ENCODE data around the gene NMRK1.

NMRK1 gene

DNA sequence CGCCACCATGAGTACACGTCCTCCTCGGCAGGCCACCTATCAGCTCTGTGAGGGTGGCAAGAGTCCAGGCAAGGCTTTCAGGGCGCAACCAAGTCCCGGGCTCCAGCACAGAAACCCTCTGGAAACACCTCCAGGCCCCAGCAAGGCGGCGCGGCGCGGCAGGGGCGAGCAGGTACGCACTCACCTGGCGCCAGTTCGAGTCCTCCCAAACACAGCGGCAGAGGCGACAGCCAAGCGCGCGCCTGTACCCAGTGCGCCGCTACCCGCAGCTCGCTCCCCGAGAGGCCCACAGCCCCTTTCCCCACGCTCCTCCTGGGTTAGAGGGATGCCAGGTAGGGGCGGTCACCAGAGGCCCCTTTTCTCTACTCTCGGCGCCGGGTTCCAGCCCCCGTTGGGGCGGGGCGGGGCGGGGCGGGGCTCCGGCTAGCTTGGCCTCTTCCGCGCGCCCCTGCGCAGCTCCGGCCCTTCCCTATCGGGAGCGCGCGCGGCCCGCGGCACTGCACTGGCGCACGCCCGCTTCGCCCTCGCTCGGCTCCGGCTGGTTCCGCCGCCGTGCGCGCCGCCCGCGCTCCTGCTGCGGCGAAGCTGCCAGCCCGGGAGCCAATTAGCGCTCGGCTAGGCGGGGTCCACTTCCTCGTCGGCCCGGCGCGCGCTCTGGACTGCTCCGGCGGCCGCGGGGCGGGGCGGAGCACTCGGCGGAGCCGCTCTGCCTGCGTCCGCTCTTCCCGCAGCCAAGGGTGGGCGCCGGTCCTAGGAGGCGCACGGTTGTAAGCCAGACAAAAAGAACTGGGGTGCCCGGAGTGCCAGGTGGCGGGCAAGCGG is at the start of gene NMRK1, which contains the start of gene OSTF1:
Gene NMRK1, minus strand, starts transcription at position 332 of the 822 bp plus-strand sequence. CDS start 5,040 bp downstream, outside the sequence.
Gene OSTF1, plus strand, starts transcription at position 691 of the 822 bp plus-strand sequence. CDS start 179 bp downstream, outside the sequence.
- peak; percentile 95 for DNase-seq (ENCODE audit: low read depth, low spot score)

DNA sequence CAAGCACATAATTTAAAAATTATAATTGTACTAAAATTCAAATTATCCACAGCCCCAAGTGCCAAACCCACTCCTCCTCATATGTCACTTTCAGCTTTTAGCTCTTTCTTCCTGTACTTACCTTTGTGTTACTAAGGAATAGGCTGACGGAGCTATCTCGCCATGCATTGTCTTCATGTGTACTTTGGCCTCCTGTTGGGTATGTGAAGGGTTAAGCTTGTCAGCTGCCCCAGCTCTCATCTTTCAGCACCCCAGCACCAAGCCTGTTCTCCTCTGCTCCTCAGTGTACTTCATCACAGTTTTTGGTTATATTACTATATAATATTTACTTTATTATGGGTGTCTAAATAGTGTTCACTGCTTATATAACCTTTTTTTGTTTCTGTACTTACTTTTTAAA is 46.5 kb upstream of the NMRK1 start:
- DNase-seq (ENCODE audit: low read depth, low spot score): no peak

DNA sequence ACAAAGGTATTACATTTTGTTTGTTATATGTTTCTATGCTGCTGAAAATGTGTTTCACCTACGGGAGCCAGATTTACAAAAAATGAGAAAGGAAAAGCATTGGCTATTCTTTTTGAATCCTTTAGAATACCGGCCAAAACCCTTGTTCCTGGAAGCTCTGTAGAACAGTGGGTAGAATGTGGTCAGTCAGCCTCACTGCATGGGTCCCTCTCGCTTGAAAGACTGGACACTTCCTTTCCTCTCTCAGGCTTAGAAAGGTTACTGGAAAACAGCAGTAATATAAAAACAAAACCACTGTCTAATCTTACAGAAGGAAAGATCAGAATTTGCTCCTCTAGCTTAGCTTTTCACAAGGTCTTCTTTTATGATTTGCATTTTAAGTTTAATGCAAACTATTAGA is 45.4 kb upstream of the NMRK1 start:
- no peak for DNase-seq (ENCODE audit: low read depth, low spot score)

DNA sequence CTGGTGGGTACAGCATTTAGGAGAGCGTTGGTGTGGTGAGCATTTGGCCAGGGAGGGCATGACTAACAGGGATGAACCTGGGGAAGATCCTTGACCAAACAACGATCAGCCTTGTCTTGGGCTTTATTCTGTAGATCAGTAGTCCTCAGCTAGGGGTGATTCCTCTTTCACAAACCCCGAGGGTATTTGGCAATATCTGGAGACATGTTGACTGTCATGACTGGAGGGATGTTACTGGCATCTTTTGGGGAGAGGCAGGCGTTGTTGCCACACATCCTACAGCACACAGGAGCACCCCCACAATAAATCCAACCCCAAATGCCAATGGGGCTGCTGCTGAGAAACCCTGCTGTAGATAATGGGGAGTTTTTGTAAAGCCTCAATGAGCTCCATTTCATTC is 44.3 kb upstream of the NMRK1 start:
- DNase-seq (ENCODE audit: low read depth, low spot score): no peak

DNA sequence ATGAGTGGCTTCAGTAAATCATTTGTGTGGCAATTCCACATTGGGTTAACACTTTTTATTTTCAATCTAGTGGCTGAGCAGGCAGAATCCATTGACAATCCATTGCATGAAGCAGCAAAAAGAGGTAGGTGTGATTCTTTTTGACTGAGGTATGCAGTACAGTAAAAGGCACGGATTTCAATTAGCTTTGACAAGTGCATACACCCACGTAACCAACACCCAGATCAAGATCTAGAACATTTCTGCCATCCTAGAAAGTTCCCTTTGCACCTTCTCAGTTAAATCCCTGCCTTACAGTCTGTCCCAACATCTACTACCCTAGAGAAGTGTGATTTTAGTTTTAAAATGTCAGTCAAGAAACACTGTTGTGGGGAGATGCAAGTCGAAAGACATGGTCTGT is 43.7 kb upstream of the NMRK1 start:
- DNase-seq (ENCODE audit: low read depth, low spot score): no peak

DNA sequence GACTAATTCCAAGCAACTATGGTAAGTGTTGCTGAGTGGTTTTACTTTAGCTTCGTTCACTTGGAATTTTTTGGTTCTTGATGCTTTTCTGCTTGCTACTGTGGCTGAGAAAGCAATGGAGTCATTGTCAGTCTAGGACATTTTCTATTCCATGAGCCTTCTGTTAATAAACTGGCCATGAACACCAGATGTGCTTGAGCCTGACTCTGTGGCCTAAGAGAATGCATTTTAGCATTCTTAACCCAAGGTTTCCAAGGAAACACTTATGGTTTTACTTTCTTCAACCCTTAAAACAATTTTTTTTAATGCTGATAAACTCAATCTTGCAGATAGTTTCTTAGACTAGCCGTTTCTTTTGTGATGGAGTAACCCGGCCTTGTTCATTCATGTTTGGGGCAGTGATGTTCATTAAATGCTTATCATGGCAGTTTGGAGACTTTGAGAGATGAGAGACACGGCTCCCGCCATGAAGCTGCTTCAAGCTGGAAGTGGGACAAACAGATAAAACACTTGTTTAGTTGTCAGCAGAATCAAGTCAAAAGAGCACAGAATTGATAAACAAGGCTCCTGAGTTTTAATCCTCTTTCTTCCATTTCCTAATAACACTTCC is 42.8 kb upstream of the NMRK1 start:
- no peak for DNase-seq (ENCODE audit: low read depth, low spot score)

DNA sequence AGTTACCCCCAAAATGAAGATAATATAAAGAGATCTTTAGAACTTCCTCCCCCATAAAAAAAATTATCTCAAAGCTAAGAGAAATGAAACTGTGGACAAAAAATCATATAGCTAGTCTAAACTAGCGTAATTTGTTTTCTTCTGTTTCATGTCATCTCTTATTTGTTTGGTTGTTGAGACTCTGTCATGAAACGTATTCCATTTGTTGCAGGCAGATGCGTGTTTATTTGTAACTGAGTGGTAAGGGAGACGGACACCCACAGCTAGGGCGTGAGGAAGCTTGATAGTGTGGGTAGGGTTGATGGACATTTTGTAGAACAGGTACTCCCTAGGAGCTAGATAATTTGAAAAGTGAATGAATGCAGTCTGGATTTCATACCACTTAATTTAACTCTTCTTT is 42.2 kb upstream of the NMRK1 start:
- no peak for DNase-seq (ENCODE audit: low read depth, low spot score)

DNA sequence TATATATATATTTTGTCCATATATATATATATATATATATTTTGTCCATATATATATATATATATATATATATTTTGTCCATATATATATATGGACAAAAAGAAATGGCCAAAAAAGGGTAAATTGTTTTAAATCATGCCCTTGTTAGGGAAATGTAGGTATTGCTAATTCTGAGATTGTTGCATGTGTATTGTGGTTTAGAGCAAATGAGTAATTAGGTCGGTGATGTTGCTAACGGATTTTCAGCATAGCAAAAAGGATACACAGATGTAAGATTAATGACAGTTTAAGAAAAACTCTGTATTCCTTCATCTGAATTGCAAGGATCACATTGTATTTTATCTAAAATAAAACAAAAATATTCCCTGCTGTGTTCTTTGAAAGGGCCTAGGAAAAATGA is 40.6 kb upstream of the NMRK1 start:
- DNase-seq (ENCODE audit: low read depth, low spot score): no peak

DNA sequence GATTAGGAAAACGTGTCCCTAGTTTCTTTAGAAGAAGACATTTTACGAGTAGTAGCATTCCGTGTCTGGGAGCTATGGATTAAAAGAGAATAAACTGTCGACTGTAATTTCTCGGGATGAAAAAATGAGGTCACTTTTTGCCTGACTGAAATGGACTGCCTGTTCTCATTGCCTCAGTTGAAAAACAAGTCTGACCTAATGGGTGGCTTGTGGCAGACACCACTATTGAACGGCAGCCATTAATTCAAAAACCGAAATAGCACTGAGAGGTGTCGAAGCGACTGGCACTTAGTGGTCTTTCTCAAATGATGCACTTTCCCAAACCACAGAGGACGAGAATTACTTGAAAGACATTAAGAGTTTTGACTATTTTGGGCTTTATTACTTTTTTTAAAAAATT is 35.7 kb upstream of the NMRK1 start:
- no peak for DNase-seq (ENCODE audit: low read depth, low spot score)

DNA sequence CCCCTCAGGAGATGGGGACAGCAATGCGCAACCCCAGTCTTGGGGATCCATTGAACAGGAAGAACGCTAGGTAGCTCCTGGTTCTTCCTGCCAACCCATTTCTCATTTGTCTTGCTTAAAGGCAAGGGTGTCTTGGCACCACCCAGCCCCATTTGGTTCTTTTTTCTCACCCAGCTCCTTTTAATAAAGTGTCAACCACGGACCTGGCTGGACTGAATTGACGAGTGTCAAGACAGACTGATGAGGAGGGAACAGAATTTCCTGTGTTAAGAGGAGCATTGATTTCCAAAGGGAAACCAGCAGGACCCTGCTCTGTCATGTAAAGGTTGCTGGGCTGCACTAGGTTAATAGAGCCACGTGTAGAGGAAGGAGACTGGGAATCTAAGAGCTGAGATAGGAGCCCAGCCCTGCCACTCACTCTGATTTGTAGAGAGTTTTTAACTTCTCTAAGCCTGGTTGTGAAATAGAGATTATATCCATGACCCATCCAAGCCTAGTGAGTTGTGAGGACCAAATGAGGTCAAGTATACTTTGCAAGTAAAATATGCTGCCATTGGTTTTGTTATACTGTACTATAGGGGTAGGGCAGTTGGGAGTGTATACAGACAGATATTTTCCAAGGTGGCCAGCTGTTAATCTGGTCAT is 34.1 kb upstream of the NMRK1 start:
- peak; percentile 7 for DNase-seq (ENCODE audit: low read depth, low spot score)

DNA sequence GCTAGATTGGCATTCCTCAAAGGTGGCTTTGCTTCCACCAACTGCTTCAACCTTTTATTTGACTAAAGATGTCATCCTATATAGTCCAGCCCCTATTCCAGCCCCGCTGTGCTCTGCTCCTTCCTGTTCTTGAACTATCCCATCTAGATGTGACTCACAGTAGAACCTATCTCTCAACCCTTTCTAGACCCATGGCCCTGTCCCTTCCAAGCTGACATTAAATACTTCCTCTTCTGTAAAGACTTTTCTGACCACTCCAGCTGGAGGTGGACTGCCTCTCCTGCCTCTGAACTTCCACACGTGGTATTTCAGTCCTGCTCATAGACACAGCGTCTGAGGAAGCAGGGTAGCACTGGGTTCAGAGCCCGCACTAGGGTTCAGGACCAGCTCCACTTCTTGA is 32.7 kb upstream of the NMRK1 start:
- DNase-seq (ENCODE audit: low read depth, low spot score): no peak

DNA sequence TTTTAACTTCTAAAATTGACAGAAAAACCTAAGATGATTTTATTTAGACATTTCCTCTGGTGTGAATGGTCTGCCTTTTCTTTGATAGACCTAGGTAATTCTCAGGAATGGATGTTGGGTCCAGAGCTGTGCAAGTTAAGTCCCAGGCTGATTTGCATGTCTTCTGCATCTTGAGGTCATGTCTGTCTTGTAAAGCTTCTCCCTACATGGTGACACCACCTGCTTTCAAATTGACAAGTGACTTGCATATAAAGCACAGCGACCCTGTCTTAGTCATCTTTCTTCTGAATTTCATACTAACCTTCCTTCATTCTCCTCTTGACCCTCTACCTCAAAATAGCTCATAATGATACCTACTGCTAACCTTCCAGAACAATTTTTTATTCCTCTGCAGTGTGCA is 29.6 kb upstream of the NMRK1 start:
- DNase-seq (ENCODE audit: low read depth, low spot score): no peak

DNA sequence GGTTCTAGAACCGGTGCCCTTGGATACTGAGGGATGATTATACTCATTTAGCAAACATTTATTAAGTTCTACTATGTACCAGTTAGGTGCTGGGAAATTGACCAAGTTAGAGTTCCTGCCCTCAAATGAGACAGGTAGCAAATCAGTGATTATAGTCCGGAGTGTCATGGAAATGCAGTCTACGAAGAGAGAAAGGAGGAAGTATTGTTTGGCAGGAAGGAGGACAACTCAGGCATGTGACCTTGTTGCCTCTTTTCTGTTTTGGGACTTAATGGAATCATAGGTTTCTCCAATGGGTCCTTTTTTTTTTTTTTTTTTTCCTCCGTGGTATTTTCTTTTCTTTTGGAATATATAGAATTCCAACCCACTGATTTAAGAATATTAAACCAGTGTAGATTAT is 28.4 kb upstream of the NMRK1 start:
- no peak for DNase-seq (ENCODE audit: low read depth, low spot score)

DNA sequence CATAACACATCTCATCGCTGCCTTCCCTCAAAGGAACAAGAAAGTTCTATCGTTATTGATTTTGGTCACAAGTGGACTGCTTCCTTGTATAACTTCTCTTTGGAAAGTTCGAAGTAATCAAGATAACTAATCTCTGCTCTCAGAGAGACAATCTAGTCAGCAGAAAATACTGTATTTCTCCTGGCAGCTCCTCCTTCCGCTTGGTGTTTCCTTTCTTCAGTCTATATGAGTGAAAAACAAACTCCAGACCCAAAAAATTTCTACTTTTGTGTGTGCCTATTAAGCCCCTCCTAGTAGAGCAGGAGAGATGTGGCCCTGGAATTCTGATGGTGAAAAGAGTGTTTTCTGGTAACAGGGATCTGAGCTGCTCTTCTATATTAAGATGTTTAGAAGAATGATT is 24.8 kb upstream of the NMRK1 start:
- no peak for DNase-seq (ENCODE audit: low read depth, low spot score)

DNA sequence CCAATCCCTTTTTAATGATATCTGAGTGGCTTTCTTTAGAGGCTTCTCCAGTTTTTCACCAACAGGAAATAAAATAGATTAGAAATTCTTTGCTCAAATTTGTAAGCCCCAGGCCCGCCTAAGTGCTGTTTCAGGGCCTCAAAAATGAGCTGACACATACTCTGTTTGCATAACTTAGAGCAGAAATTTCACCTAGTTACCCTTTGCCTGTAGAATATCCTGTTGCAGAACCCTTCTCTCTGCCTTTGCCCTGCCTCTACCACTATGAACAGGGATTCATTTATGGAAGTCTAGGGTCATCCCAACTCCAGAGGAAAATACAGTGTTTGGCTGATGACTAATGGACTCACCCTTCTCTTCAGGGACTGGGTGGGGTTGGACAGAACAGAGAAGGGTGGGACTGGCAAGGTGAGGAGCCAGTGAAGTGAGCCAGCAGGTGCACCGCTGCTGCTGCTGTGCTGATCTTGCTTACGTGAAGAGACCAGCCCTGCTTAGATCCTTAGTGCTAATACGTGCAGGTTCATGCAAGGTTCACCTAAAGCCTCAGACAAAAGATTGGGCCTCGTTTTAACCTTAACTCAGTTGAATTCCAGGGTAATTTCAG is 23.2 kb upstream of the NMRK1 start:
- DNase-seq (ENCODE audit: low read depth, low spot score): no peak

DNA sequence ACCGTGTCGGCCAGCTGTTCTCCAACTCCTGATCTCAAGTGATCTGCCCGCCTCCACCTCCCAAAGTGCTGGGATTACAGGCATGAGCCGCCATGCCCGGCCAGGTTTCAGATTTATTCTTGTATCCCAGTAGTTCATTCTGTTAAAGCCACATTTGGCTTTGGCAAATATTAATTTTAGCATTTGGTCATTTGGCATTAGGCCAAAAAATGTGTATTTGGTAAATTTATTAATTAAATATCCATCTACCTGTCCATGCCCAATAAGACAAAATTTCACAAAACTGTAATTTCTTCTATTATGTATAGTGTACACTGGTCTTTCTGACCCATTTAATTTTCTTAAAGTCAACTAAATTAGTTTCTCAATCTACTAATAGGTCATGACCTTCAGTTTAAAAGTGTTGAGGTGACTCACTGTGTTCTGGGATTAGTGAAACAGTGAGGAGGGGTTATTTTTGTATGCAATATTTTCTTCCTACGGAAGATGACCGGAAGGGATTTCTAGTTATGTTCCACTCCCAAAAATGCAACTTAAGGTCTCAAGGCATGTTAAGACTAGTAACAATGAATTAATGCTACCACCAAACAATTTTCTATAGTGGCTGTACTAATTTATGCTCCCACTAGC is 21.4 kb upstream of the NMRK1 start:
- DNase-seq (ENCODE audit: low read depth, low spot score): no peak

DNA sequence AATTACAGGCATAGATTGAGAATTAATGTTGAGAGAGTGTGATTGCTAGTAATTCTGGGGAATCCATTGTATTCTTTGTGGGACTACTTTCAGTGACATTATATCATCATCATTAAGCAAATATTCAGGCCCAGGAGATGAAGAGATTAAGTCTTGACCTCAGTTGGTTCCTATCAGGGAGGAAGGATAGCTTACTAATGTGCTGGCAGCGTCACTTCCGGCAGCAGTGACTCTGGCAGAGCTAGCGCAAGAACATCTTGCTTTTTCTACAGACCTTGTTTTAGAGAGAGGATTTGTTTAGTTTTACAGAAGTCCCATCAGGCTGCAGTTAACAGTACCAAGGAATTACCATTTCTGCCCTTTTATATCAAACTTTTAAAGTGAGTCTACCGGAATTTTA is 20.6 kb upstream of the NMRK1 start:
- DNase-seq (ENCODE audit: low read depth, low spot score): no peak

DNA sequence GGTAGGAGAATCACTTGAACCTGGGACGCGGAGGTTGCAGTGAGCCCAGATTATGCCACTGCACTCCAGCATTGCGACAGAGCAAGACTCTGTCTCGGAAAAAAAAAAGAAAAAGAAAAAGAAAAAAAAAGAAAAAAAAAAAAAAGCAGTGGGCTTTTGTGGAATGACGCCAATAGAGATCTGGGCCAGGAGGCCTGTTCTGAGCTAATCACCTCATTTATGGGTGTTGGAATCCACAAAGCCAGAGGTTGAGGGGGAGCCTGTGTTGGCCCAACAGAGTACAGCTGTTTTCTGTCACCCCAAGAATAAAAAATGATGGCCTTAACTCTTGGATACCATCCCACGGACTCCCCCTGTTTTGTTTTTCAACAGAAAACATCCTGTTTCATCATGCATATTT is 18.9 kb upstream of the NMRK1 start:
- DNase-seq (ENCODE audit: low read depth, low spot score): no peak

DNA sequence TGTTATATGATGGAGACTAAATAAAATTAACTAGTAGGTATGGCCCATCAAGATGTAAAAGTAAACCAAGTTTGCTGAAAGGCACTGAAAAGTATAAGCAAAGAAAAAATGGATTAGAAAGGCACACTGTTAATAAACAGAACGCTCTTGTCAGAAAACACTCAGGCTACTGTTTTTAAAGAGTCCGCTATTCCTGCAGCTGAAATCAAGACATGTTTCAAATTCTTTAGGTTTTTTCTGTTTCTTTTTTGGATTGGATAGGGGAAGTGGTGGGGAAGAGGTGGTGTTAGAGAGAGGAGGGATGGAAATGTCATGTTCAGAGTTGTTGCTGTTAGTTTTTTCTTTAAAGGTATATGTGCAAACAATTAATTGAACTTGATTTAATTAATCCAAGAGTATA is 17.9 kb upstream of the NMRK1 start:
- no peak for DNase-seq (ENCODE audit: low read depth, low spot score)

DNA sequence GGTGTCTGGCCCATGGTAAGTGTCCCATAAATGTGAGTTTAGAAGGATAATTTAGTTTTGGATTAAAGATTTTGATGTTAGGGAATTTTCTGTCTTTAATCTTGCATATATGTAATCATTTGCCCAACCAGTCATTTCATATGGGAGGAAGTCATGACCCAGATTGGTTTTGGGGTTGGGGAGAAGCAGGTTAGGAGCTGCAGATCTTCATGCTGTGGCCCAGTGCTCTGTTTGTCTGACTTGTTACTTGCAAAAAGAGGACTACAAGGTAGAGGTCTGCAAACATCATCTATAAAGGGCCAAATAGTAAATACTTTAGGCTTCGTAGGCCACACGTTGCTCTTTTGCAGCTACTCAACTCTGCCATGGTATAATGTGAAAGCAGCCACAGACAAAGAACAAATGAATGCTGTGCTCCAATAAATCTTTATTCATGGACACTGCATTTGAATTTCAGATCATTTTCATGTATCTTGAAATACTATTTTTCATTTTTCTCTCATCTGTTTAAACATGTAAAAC is 17.1 kb upstream of the NMRK1 start:
- DNase-seq (ENCODE audit: low read depth, low spot score): no peak

DNA sequence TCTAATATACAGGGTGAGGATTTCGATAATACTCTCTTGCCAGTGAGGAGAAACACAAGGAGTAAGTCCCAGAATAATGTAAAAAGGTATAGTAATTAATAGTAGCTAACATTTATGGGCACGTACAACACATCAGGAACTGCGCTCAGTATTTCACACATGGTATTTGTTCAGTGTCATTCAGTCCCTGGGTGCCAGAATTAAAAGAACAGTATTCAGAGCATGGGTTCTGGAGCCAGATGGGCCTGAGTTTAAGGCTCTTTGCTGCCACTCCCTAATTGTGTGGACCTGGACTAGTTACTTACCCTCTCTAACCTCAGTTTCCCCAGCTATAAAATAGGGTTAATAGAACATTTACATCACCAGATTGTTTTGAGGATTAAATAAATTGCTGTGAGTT is 16.7 kb upstream of the NMRK1 start:
- no peak for DNase-seq (ENCODE audit: low read depth, low spot score)

Data from ELF-1 (cell line).